Measurements from ENCODE around the gene CCNB3.
A peak's percentile ranks its signal among the peaks of the same experiment; 100 is the strongest.
"Not testable (repeated sequence)": the region's sequence is repeated elsewhere in the genome, so short reads cannot be mapped to it uniquely, and the experiment has no call there.

The CCNB3 gene

GRCh38 chrX:50204364-50204899 is at the start of gene CCNB3:
CCNB3 (plus strand) TSS chrX:50204765; CDS start chrX:50285164, 80,399 bp downstream.
- DNase-seq = peak; percentile 8

- no peak for DNase-seq
Measured at GRCh38 chrX:50157545-50158135, 46.9 kb upstream of the CCNB3 start.

GRCh38 chrX:50158593-50158992 is 46.0 kb upstream of the CCNB3 start:
- no peak for DNase-seq

DNA sequence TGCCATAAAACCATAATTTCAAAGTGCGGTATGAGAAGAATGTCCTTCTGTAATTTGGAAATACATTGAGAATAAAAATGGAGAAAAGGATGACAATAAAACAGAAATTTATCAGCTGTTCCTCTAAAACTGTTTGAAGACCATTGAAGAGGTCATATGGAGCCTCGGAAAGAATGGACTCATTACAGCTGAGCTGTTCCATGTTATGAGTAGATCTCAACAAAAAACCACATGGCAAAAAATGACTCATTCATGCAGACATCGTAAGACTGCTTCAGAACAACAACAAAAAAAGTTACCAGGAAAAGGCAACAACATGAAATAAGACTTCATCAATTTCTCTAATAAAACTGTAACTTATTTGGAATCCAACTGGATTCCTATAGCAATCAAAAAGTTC is 43.4 kb upstream of the CCNB3 start:
- no peak for DNase-seq

- no peak for DNase-seq
Measured at GRCh38 chrX:50165727-50166126, 38.8 kb upstream of the CCNB3 start.

DNA sequence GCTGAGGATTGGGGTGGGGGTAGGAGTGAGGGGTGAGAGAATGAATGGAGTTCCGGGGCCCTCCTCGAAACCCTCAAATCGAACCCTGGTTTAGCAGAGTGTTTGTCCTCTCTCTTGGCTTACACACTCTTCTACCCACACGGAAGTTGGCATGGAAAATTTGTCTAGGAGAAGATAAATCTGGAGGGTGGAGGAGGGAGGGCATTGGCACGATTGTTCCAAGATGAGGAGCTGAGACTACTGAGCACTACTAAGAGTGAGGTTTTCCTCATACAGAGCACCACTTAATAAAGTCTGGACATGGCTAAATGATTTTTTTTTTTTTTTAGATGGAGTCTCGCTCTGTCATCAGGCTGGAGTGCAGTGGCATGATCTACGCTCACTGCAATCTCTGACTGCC is 37.2 kb upstream of the CCNB3 start:
- no peak for DNase-seq

DNA sequence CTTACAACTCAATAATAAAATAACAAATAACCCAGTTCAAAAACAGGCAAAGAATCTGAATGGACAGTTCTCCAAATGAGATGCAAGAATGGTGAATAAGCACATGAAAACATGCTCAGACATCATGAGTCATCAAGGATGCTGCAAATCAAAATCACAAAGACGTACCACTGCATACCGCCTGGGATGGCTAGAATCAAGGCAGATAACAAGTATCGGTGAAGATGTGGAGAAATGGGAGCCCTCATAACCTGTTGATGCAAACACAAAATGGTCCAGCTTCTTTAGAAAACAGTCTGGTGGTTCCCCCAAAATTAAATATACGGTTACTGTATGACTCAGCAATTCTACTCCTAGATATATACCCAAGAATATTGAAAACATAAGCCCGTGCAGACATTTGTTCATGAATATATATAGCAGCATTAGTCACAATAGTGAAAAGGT is 36.3 kb upstream of the CCNB3 start:
- DNase-seq = no peak

DNA sequence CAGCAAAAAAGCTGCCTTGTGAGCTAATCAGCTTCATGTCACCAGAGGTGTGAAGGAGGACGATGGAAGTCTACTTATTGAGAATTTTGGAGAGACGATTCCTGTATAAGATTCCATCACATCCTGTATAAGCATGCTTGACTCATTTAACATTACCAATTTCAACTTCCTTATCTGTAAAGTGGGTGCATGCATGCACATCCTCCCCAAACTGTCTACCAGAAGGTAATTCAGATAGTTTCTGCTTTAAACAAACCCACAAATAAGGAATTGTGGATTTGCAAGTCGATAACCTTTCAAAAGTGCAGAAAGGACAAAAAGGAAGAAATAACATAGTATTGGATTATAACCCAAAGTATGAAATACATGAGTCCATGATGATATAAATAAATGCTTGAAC is 34.8 kb upstream of the CCNB3 start:
- no peak for DNase-seq

- no peak for DNase-seq
Measured at GRCh38 chrX:50180073-50180940, 24.3 kb upstream of the CCNB3 start.

- DNase-seq = no peak
Measured at GRCh38 chrX:50183891-50184290, 20.7 kb upstream of the CCNB3 start.

GRCh38 chrX:50188859-50189600 is 15.5 kb upstream of the CCNB3 start:
- no peak for DNase-seq

DNA sequence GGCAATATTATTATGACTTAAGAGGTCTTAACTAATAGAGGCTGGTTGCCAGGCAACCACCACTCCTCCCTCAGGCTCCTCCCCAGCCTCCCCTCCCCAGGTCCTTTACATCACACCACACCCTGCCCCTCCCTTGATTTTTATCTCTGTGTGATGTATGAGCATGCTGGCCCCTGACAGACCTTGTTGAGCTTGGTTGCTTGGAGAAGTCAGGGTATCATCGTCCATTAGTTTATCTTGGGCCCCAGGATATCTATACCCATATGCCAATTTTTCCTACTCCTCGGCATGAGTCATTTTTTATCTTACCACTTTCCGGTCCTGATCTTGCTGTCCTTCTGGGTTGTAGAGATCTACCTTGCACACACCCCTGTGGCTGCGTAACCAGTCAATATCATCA is 6.2 kb upstream of the CCNB3 start:
- DNase-seq = no peak

DNA sequence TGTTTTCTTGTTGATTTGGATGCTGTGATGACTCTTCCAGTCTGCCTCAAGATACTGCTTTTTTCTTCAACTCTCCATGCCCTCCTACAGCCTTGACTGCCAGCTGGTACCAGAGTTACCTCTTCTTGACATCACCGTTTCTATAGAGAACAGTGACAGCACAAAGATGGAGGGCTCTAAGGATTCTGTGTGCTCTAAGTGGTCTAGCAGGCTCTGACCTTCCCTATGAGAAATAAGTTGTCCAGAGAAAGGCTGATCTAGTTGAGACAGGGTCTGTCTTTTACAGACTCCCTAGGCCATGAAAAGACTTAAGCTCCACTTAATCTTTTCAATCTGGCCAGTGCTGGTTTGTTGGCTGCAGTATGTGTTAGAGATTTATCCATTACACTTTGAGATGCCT is 3.7 kb upstream of the CCNB3 start, which contains the start of gene AKAP4:
AKAP4 (minus strand) TSS at position 101 of the 400 bp plus-strand sequence. CDS start 118 bp downstream, outside the sequence.
- DNase-seq = no peak

DNA sequence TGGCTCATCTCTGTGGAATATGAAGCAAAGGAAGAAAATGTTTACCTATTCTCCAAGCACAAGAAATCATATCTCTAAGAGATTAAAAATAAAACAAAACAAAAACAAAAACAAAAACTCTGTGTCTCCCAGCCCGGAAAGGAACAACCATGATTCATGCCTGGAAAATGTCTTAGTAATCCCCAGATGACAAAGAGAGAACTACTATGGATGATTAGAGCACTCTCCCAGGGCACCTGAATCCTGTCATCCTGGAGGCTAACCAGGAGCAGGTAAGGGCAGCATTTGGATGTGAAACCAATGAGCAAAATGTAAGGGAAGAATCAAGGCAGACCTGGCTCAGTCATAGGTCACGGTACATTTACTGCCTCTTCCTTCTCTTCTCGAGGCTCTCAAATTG is 2.0 kb upstream of the CCNB3 start:
- DNase-seq = no peak

DNA sequence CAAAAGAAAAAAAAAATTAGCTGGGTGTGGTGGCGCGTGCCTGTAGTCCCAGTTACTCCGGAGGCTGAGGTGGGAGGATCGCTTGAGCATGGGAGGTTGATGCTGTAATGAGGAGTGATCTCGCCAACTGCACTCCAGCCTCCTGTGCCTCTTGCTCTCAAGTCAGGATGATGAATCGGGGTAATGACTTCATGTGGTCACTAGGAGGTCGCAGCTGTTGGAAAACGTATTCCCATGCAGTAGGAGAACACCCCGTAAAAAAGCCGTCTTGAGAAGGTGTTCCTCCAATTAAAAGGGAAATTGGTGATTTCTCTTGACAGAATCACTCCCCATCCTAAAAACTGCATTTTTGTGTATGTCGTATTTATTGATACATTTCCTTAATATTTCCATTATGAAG is 2.2 kb downstream of the CCNB3 start:
- DNase-seq = no peak

DNA sequence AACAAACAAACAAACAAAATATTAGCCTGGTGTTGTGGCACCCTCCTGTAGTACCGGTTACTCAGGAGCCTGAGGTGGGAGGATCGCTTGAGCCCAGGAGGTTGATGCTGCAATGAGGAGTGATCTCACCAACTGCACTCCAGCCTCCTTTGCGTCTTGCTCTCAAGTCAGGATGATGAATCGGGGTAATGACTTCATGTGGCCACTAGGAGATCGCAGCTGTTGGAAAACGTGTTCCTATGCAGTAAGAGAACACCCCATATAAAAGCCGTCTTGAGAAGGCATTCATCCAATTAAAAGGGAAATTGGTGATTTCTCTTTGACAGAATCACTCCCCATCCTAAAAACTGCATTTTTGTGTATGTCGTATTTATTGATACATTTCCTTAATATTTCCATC is 6.9 kb downstream of the CCNB3 start:
- no peak for DNase-seq

DNA sequence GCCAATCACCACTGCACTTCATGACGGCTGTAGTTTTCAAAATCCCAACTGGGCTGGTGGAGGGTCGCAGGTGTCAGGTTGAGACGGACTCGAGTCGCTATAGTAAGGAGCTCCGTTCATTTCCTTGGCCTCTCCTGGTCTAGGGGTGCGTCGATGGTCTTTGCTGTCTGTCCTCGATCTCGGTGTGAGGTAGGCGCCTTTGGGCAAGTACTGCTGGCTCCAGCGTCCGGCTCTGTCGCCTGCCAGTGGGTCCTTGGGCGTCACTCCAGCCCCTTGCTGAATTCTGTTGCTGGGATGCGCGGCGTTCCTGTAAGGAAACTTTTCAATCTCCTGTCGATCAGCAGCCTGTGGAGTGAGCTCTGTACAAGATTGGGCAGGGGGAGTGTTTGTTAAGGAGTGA is 76.7 kb downstream of the CCNB3 start:
- DNase-seq = no peak

GRCh38 chrX:50327235-50327634 is 122.7 kb downstream of the CCNB3 start:
- no peak for DNase-seq

DNA sequence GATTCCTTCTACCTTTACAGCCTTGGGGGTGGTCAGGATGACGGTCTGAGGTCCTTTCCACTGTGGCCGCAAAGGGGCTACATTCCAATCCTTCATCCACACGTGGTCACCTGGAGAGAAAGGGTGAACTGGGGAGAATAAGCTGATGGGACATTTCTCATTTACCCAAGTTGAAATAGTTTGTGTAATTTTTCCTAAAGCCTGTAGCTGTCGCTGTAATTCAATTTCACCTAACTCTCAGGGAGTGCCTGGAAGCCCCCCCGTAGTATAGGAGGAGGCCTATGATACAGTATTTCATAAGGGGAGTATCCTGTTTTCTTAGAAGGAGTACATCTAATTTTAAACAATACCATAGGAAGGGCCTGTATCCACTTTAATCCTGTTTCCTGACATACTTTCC is 128.1 kb downstream of the CCNB3 start:
- DNase-seq = not testable (repeated sequence)

GRCh38 chrX:50333308-50333707 is 128.7 kb downstream of the CCNB3 start:
- DNase-seq = no peak

DNA sequence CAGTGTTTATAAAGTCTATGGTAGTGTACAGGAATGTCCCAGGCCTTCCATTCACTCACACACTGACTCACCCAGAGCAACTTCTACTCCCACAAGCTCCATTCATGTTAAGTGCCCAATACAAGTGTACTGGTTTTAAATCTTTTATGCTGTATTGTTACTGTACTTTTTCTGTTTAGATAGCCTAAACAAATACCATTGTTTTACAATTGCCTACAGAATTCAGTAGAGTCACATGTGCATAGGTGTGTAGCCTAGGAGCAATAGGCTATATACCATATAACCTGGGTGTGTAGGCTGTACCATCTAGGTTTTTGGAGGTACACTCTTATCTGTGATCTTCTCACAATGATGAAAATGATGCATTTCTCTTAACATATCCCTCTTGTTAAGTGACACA is 139.4 kb downstream of the CCNB3 start:
- DNase-seq = no peak

DNA sequence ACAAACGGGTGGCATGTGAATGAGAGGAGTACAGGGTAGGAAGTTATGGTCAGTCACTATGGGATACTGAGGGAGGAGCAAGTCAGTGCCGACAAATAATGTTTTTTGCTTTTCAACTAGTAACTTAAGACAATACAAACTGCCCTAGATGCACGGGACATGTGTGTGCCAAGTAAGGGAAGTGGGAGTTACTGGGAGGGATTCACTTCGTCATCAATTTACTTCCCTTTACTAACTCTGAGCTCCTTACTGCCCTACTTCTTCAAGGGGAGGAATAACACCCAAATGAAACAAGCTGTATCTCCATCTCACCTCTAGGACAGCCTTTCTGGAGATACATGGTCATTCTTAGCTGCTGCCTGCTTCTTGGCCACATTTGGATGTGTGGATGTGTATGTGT is 168.4 kb downstream of the CCNB3 start:
- no peak for DNase-seq
